Measurements from ENCODE around the gene SPATA32.

Gene SPATA32

DNA sequence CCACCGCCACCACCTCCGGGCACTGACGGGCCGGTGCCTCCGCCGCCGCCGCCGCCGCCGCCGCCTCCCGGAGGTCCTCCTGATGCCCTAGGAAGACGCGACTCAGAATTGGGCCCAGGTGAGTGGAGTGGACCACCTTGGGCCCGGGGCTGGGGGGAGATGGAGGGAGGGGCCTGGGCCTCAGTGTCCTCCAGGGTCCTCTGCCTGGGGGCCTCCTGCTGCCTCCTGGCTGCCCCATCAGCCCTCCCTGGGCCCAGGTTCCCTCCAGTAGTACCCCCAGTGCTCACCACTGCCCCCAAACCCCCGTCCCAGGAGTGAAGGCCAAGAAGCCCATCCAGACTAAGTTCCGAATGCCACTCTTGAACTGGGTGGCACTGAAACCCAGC, 19.9 kb downstream of the SPATA32 start:
- Histone ChIP-seq H3K4me1 (ENCODE audit: control insufficient read depth, low read length) (peaks cover 7% of the 10 kb centered on the region), H3K9me3 (ENCODE audit: control insufficient read depth, insufficient read depth, low read length) (no peaks in the 10 kb centered on the region), H3K36me3 (ENCODE audit: control insufficient read depth, low read length) (peaks cover 54% of the 10 kb centered on the region), H3K27me3 (ENCODE audit: control insufficient read depth, low read length) (no peaks in the 10 kb centered on the region), H3K4me2 (ENCODE audit: low read length) (no peak overlapping the region), H3K9me2 (replicated peaks; ENCODE audit: control insufficient read depth, low read length) (no peaks in the 10 kb centered on the region), H3K79me2 (ENCODE audit: control insufficient read depth, low read length) (peaks cover 6% of the 10 kb centered on the region; the same call in 1 of the 2 replicates), H3K4me3 (ENCODE audit: low read length) (no peak overlapping the region), H3K27ac (ENCODE audit: low read depth, low read length) (no peak overlapping the region), H3F3A (ENCODE audit: control insufficient read depth, insufficient read depth) (no peaks in the 10 kb centered on the region), H4K20me1 (ENCODE audit: control insufficient read depth, insufficient read depth, low read depth, low read length) (peaks cover 3% of the 10 kb centered on the region; the same call in 1 of the 2 replicates)
- no peak for TF ChIP-seq EZH2phosphoT487 (IDR thresholded peaks at IDR 0.05; ENCODE audit: borderline replicate concordance, low read length)
- TF ChIP-seq, protein P1, sequence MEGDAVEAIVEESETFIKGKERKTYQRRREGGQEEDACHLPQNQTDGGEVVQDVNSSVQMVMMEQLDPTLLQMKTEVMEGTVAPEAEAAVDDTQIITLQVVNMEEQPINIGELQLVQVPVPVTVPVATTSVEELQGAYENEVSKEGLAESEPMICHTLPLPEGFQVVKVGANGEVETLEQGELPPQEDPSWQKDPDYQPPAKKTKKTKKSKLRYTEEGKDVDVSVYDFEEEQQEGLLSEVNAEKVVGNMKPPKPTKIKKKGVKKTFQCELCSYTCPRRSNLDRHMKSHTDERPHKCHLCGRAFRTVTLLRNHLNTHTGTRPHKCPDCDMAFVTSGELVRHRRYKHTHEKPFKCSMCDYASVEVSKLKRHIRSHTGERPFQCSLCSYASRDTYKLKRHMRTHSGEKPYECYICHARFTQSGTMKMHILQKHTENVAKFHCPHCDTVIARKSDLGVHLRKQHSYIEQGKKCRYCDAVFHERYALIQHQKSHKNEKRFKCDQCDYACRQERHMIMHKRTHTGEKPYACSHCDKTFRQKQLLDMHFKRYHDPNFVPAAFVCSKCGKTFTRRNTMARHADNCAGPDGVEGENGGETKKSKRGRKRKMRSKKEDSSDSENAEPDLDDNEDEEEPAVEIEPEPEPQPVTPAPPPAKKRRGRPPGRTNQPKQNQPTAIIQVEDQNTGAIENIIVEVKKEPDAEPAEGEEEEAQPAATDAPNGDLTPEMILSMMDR (IDR thresholded peaks at IDR 0.05; ENCODE audit: low read depth, low read length, poor library complexity, severe bottlenecking), result no peak

DNA sequence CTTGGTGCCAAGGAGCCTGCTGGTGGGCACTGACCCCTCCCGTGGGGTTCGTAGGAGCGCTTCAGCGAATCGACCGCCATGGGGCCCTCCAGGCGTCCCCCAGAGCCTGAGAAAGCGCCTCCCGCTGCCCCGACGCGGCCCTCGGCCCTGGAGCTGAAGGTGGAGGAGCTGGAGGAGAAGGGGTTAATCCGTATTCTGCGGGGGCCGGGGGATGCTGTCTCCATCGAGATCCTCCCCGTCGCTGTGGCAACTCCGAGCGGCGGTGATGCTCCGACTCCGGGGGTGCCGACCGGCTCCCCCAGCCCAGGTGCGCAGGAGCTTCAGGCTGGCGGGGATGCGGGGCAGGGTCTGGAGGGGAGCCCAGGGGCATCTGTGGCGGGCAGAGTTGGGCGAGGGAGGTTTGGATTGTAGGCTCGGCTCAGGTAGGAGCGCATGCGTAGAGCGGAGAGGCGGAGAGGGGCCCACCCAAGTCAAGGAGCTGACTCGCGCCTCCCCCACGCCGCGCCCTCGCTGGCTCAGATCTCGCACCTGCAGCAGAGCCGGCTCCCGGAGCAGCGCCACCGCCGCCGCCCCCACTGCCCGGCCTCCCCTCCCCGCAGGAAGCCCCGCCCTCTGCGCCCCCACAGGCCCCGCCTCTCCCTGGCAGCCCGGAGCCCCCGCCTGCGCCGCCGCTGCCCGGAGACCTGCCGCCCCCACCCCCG, 20.4 kb downstream of the SPATA32 start:
- no peak overlapping the region for H3K4me2 ChIP-seq (ENCODE audit: low read length)
- H3K79me2 ChIP-seq (ENCODE audit: control insufficient read depth, low read length), result peaks cover 2% of the 10 kb centered on the region; the same call in 1 of the 2 replicates
- H3F3A ChIP-seq (ENCODE audit: control insufficient read depth, insufficient read depth), result no peaks in the 10 kb centered on the region
- H3K9me3 ChIP-seq (ENCODE audit: control insufficient read depth, insufficient read depth, low read length), result no peaks in the 10 kb centered on the region
- no peaks in the 10 kb centered on the region for H3K9me2 ChIP-seq (replicated peaks; ENCODE audit: control insufficient read depth, low read length)
- H3K27me3 ChIP-seq (ENCODE audit: control insufficient read depth, low read length), result no peaks in the 10 kb centered on the region
- TF ChIP-seq, protein P1 (IDR thresholded peaks at IDR 0.05; ENCODE audit: low read depth, low read length, poor library complexity, severe bottlenecking), result no peak
- no peak for TF ChIP-seq EZH2phosphoT487 (IDR thresholded peaks at IDR 0.05; ENCODE audit: borderline replicate concordance, low read length)
- H3K27ac ChIP-seq (ENCODE audit: low read depth, low read length), result no peak overlapping the region
- peaks cover 3% of the 10 kb centered on the region; the same call in 1 of the 2 replicates for H4K20me1 ChIP-seq (ENCODE audit: control insufficient read depth, insufficient read depth, low read depth, low read length)
- H3K4me1 ChIP-seq (ENCODE audit: control insufficient read depth, low read length), result peaks cover 2% of the 10 kb centered on the region
- H3K36me3 ChIP-seq (ENCODE audit: control insufficient read depth, low read length), result peaks cover 51% of the 10 kb centered on the region
- no peak overlapping the region for H3K4me3 ChIP-seq (ENCODE audit: low read length)

DNA sequence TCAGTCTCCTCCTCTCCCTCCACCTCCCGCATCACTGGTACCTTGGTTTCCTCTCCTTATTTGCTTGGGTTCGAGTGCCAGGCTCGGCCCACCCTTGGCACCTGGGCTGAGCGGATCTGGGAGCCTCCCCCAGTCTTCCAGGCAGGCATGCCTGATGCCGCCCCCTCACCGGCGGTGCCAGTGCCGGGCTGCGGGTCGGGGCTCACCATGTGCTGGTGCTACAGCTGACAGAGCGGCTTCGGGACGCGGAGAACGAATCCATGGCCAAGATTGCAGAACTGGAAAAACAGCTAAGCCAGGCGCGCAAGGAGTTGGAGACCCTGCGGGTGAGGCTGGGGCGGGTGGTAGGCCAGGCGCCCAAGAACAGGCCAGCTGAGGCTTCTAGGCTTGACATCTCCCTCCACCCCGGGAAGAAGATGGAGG, 21.0 kb downstream of the SPATA32 start:
- Histone ChIP-seq H3K9me2 (replicated peaks; ENCODE audit: control insufficient read depth, low read length) (no peaks in the 10 kb centered on the region), H3K27me3 (ENCODE audit: control insufficient read depth, low read length) (no peaks in the 10 kb centered on the region), H4K20me1 (ENCODE audit: control insufficient read depth, insufficient read depth, low read depth, low read length) (peaks cover 3% of the 10 kb centered on the region; the same call in 1 of the 2 replicates), H3F3A (ENCODE audit: control insufficient read depth, insufficient read depth) (no peaks in the 10 kb centered on the region), H3K4me3 (ENCODE audit: low read length) (no peak overlapping the region), H3K4me2 (ENCODE audit: low read length) (no peak overlapping the region), H3K36me3 (ENCODE audit: control insufficient read depth, low read length) (peaks cover 50% of the 10 kb centered on the region), H3K9me3 (ENCODE audit: control insufficient read depth, insufficient read depth, low read length) (no peaks in the 10 kb centered on the region), H3K79me2 (ENCODE audit: control insufficient read depth, low read length) (no peaks in the 10 kb centered on the region), H3K27ac (ENCODE audit: low read depth, low read length) (no peak overlapping the region), H3K4me1 (ENCODE audit: control insufficient read depth, low read length) (no peaks in the 10 kb centered on the region)
- TF ChIP-seq, protein P1 (IDR thresholded peaks at IDR 0.05; ENCODE audit: low read depth, low read length, poor library complexity, severe bottlenecking), result no peak
- TF ChIP-seq EZH2phosphoT487 (IDR thresholded peaks at IDR 0.05; ENCODE audit: borderline replicate concordance, low read length), result no peak

Data from DOHH2 (cell line).